Embryonic facial prominence (tissue), 1 donor: ENCODE results near the gene LAMB4.
"Not testable (repeated sequence)": the region's sequence is repeated elsewhere in the genome, so short reads cannot be mapped to it uniquely, and the experiment has no call there.

Source experiments
- DNase-seq: peaks from one replicate; pipeline ENCODE4 v3.0.0-alpha.2; 2016; ENCODE audit errors: extremely low spot score

LAMB4 gene

DNA sequence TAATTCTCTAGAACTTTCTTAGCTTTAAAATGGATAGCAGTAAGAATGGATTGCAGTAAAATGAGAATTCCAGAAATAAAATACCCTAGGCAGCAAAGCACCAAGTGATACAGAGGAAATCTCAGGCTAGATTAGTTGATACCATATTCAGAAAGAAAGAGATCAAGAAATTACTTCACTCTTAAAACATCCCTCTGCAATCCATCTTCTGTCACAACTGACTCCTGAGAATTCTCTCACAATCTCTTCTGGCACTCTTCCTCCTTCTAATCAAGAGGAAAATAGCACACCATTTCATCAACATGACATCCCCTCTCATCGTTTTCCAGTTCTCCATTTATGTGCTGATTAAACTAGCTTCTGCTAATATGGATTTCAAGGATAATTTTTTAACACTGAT lies 85.0 kb downstream of the LAMB4 start:
- no peak for DNase-seq

DNA sequence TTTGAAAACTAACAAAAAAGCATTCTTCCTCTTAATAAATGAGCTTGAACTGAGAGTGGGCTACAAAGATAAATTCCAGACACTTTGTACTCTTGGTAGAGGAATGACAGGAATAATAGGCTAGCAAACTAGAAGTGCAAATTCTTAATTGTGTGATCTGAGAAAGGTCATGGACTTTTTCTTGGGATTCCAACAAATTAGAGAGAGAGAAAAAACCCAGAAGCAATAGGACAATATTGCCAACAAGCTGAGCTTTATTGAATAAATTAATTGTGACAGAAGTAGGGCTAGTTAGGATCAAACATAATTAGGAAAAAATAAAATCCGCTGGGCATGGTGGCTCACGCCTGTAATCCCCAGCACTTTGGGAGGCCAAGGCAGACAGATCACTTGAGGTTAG lies 85.8 kb downstream of the LAMB4 start:
- no peak for DNase-seq

DNA sequence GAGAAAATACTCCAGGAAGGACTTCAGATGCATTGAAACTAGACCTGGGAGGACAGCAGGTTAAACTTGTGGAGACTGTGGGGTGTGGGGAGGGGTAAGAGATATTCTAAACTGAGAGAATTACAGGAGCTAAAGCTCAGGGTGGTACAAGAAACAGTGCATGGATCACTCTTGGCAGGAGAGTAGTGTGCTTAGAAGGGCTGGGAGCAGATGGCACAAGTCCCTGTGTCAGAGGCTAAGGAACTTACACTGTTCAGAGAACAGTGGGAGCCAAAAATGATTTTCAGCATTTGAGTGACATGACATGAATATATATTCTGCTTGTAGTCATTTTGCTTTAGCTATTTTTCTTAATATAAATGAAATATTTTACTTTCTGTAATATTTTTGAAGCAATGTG lies 91.2 kb downstream of the LAMB4 start:
- DNase-seq = no peak

DNA sequence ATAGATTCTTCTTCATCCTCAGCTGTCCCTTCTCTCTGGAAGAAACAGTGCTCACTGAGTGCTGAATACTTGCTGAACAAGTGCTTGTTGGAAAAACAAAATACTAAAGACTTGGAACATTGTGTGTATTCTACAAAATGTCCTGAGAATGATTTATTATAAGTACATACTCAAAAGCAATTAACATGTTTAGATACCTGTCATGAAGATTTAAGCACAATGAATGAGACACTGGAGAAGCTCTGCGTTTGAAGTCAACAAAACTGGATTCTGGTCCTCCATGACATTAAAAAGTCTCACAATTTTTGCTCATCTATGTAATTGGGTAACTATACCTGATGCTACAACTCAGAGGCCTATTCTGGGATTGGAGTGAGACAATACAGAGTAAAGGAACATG lies 92.4 kb downstream of the LAMB4 start:
- no peak for DNase-seq

DNA sequence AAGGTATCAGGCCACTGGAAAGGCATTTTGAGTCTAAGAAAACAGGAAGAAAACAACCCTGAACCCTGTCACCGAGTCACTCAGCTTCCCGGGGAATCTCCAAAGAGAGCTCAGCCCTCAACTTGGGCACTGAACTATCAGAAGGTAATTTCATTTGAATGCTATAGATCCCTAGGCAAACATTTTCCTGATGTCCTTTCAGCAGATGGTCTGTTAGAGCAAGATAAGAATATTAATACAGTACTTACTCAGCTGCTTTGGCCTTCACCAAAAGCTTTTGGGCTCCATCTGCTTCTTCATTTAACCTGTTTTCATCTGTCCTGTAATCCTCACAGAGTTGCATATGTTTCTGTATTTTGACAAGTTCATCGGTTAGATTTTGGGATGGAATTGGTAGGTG lies 93.0 kb downstream of the LAMB4 start:
- DNase-seq = no peak

DNA sequence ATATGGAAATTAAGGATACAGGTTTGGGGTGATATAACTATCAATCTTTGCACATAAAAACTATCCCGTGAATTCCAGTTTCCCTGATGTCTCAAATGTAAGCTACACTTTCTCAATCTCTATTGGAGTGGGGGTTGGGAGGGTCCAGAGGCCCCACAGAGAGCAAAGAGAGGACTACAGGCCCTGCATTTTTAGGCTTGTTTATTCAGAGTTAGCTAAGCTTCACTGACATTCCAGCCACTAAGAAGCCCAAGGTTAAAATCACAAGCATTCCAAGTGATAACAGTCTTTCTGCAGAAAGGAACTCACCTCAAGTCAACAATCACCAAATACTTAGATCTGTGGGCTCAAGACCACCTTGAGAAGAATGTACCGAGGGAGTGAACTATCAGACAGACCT lies 95.6 kb downstream of the LAMB4 start:
- DNase-seq = no peak

DNA sequence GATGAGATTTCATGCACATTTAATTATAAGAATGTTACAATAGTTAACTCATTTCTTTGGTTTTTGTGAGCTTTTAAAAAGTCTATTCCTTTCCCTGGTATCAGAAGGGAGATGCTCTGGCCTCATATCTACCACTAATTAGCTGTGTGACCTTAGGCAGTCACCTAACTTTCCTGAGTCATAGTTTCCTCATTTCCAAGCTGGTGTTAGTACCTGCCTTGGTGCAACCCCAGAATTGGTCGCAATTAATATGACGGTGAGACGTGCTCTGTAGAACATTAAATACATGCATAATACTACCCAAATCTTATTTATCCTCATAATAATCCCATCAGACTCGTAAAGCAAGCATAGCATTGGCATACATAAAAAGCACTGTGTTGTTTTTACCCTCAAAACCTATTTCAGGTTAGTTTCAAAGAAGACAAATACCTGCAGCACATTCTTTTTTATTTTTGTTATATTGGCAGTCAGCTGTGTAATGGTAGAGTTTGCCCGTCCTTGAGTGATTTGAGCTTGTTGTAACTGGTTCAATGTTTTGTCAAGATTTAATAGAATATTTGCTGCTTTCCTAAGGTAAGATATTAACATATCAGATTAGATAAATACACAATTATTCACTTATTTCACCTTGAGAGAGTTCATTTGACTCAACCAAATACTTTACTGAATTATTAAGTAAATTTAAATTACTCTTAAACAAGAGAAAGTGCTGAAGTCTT lies 96.2 kb downstream of the LAMB4 start:
- DNase-seq = no peak

DNA sequence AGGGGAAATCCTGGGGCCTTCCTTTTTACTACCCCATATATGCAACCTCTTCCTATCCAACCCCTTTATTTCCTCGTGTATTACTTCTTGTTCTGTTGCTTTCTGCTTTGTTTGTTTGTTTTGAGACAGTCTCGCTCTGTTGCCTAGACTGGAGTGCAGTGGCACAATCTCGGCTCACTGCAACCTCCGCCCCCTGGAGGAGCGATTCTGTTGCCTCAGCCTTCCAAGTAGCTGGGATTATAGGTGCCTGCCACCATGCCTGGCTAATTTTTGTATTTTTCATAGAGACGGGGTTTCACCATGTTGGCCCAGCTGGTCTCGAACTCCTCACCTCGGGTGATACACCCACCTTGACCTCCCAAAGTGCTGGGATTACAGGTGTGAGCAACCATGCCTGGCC lies 96.9 kb downstream of the LAMB4 start:
- not testable (repeated sequence) for DNase-seq

DNA sequence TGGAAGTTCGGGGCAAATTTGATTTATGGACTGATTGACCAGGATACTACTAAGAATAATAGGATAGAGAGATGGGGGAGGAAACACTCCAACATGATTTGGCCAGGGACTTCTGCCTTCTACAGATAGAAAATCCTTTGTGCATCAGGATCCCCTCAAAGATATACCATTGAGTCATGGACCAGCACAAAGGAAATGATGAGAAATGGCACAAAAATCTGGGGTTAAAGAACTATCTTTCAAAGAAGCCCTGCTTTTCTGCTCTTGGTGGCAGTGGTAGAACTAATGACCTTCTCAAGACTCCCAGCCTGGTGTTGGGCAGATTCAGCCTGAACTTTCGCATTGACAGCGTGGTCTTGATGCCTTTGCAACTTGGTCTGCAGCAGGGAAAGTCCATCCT lies 99.6 kb downstream of the LAMB4 start:
- no peak for DNase-seq

DNA sequence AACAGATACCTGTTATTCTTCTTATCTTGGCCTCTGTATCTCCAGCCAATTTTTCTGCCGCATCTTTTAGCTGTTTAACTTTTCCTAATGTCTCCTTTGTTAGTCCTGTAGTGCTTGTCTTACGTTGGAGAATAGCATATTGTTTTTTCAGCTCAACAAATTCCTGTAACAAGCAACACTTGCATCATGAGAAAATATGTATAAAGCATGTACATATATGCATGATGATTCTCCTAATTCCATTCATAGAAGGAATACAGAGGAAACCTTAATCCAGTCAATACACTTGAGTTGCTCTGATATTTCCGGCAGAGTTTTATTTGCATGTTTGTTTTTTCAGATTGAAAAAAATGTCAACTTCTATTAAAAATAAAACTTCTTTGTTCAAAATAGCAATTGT lies 101.1 kb downstream of the LAMB4 start:
- DNase-seq = no peak

DNA sequence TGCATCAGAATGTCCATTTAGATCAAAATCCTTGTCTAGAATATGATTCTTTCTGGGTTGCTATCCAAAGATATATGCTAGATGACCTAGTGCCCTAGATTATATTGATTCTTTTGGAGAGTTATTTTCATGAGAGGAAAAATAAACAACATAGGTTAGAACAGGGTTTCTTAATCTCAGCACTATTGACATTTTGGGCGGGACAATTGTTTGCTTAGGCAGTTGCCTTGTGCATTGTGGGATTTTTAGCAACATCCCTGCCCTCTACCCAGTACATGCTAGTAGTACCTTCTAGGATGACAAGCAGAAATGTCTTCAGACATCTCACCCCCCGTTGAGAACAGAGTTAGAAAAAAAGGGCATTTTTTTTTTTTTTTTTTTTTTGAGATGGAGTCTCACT lies 102.0 kb downstream of the LAMB4 start:
- no peak for DNase-seq

DNA sequence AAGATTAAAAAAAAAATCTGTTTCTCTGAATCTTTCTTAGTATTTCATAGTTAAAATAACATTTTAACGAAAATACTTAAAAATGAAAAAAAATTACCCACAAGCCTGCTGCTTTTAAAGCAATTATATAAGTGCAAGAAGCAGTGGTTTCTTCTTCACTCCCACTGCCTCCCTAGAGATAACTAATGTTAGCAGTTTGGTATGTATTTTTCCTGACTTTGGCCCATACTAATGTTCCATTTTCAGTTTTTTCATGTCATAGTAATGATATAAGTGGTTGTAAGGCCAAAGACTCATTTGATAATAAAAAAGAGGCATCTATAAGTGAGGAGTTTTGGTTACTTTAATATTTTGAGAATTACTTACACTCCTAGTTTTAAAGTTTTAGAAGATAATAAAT lies 102.9 kb downstream of the LAMB4 start:
- no peak for DNase-seq

DNA sequence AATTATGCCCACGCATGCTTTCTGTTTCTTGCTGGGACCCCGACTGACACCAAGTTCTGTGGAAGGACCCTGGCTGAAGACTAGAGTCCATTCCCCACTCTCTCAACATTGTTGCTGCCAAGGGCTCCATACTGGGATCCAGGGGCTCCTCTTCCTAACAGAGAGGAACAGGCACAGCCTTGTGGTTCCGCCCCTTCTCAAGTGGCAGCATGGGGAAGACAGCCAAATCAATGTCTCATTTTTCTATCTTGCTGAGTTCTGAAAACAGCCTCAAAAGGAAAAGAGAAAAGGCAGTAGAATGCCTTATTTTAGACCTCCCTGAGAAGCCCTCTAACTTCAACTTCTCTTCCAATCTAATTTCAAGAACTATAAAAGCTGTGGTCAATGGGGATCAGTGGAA lies 103.5 kb downstream of the LAMB4 start:
- no peak for DNase-seq

DNA sequence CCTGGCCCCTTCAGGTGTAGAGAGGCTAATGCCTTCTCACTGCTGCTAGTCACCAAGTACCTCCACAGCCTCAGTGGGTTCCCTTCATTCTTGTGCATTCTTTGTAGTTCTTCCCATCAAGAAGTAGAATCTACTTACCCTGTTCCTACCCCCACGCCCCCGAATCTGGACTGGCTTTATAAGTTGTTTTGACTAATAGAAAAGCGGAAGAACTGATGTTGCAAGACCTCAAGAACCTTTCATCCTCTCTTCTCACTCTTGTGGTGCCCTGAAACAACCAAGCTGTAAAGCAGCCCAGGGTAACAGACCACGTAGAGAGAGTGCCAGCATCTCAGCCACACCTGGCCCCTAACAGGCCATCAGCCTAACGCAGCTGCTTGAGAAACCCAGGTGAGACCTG lies 104.0 kb downstream of the LAMB4 start:
- DNase-seq = no peak

DNA sequence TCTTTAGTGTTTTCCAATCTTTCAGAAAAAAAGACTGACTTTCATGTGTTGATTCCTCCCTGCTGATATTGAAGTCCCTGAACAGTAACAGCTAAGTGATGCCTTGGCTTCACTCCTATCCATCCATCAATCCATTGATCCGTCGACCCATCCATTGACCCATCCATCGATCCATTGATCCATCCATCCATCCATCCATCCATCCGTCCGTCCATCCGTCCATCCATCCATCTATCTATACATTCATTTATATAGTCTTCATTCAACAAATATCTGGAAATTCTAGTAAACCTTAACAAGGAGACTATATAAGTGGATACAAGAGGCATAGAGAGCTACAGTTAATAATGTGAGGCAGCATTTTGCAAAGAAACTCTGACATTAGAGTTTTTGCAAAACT lies 105.6 kb downstream of the LAMB4 start:
- no peak for DNase-seq

DNA sequence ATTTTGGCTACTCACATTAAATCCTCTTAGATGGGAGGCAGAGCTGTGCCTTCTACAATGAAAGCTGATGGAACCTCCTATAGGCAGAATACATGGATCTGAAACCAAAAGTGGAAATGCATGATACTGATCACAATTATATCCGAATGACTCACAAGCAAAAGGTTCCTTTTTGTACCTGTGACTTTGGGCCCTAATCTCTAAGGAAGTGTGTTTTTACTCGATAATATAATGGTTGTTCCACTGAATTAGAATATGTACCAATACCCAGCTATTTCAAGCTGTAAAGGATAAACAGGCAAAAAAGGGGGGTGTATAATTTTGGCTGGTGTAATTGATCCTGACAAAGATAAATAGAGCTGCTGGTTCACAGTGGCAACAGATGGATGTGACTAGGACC lies 109.6 kb downstream of the LAMB4 start:
- DNase-seq = no peak

DNA sequence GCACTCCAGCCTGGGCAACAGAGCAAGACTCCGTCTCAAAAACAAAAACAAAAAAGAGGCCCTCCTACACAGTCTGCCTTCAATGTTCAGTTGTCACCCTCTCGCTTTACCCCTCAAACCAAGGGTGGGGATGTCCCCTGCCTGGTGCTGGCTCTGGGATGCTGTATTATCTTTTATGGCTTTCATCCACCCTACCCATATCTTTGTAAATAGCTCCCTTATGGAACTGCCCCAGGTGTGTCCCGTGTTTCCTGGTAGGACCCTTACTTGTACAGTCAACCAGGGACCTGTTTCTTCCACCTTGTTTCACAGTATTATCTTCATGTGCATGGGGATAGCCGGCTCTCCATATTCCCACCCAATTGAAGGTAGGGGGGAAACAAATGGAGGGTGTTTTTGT lies 111.5 kb downstream of the LAMB4 start:
- DNase-seq = no peak

DNA sequence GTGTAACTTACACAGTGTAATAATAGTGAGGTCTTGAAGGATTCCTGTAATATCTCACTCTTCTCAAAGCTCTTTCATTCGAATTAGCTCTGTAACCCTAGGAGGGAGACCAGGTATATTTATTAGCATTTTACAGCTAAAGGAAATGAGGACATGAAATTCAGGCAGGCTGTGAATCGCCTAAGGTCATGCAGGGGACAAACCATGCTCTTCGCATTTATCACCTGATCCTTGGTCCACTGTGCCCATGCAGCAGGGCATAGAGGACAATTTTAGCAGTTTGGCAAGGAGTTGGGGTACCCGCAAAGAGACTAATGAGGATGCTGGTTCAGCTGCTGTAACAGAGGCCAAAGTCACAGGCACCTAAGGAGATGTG lies 112.4 kb downstream of the LAMB4 start:
- no peak for DNase-seq

DNA sequence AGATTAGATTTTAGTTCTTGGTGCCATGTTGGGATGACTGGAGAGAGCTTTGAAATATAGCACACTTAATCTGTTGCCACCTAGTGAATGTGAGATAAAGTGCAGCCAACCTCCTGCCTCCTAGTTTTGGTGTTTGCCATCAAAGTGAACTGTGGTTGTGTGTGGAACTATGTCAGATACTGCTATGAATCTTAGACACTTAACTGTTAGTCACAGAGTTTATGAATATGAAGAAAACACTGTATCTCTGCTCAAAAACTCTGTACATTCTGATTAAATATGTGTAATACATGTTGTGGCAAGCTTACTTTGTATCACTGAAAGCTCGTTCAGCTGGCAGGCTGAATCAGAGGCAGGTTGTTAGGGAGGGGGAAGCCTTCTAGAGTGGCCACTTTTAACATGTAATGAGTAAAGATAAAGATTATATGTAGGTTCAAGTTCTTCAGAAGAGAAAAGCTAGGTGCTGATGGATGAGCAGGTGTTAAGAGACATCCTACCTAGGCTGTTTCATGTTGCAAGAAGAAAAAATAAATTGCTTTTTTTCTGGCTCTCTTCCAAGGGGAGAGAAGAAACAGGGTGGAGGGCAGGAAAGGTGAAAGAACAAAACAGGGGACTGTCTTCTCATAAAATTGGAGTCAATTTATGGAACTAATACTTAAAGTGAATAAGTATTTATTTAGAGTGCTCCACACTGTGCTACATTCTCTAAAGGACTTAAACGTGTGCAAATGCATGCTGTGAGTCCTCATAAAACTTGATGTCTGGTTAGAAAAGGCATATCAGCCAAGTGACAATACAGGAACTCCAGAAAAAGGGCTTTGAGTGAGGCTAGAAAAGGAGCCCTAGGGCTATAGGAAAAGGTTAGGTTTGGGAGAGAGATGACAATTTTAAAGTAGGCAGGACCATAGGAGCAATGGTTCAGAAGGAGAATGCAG lies 113.1 kb downstream of the LAMB4 start:
- no peak for DNase-seq

DNA sequence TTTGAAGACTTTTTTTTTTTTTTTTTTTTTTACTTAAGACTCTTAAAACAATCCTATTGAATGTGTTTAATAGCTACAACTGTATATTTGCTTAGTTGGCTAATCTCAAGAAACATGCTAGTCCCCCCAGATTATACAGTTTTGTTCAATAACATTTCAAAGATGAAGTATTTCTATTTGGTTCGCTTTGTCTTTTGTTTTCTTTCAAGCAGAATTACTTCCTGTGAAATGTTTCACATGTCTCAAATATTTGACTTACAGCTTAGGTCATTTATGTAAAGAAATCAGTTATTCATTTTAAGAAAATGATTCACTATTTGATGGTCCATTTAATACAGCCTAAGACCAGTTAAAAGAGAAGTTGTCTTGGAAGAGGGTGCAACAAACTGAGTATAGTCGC lies 114.4 kb downstream of the LAMB4 start:
- DNase-seq = no peak

DNA sequence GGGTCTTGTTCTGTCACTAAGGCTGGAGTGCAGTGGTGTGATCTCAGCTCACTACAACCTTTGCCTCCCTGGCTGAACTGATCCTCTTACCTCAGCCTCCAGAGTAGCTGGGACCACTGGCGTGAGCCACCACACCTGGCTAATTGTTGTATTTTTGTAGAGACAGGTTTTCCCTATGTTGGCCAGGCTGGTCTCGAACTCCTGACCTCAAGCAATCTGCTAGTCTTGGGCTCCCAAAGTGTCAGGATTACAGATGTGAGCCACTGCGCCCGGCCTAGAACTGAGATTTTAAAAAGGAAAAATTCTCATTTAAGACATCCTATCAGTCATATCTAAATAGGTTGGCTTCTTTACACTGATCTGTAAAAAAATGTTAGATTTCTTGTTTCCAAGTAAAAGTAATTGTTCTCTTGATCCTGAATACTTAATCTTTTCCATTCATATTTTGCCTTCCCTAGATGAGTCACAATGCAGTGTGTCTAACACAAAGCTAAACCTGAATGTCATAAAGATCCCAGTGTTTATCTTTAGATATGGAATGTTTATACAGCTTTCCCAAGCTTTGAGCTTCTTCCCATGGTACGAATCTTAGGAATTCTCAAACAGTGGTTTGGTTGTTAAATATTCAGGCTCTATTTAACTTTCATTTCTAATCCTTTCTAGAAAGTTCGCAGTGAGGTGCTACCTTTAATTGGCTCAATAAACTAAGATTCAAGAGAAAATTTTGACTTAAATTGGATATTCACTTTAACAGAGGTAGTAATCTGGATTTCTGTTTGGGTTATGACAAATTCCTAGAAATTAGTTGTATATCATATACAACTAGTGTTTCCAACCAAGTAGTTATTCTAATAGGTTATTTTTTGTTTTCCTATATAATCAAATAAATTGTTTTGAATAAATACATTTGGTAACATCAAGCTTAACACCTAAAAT lies 115.1 kb downstream of the LAMB4 start:
- DNase-seq = no peak

DNA sequence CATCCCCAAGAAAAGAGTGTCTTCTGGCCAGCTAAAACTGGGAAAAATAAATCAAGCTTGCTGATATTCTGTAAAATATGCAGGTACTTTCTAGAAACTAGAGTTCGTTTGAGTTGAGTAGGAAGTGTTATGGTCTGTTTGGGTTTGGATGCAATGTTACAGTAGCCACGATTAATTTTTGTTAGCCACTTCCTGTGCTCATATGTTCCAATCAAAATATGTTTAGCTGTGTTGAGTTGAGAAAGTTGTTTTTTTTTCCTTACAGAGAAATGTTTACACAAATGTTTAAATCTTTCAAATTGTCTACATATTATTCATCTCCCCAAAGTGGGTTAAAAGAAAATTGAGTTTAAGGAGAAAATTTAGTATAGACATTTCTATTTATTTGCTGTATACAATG lies 115.9 kb downstream of the LAMB4 start:
- DNase-seq = no peak
